ENCODE results near the gene PDGFB.

PDGFB gene

DNA sequence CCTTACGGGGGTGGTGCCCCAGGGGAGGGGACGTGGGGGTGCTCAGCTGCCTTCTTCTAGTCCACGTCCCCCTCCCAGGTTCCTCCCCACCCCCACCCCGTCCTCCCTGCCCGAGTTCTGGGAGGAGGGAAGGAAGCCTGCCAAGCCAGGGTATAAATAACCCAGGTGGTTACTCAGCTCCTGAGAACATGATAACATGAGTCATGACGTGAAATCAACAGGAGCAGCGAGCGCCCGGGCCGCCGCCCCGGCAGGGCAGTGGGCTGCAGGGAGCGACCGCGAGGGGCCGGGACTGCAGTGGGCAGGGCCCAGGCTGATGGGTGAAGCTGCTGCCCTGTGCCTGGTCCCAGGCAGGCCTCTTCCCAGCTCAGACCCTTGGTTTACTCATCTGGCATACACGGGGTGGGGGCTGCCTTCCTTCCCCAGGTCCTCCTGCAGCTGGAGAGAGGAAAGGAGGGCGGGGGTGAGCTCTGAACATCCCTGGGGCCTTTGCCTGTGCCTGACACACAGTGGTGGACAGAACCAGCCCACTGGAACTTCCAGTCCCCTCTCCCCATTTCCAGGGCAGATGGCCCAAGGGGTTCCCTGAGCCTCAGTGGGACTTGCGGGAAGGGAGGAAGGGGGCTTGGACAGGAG lies 8.8 kb upstream of the PDGFB start:
- peak; percentile 56 to 62 for DNase-seq

GRCh38 chr22:39252461-39253434 lies 8.0 kb upstream of the PDGFB start:
- DNase-seq = no peak

GRCh38 chr22:39251762-39252460 lies 7.1 kb upstream of the PDGFB start:
- no peak for DNase-seq

DNA sequence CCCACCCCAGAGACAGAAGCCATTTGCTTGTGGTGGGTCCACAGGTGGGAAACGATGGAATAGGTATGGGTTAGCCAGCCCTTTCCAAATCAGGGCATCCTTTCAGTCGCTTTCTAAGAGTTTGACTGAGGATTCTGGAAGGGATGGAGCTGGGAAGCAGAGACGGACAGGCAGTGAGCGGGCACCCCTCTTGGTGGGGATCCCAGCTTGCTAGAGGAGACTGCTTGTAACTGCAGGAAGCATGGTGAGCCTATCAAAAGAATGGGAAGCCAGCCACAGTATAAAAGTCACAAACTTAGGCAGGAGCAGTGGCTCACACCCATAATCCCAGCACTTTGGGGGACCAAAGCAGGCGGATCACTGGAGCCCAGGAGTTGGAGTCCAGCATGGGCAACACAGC lies 6.1 kb upstream of the PDGFB start:
- no peak for DNase-seq

DNA sequence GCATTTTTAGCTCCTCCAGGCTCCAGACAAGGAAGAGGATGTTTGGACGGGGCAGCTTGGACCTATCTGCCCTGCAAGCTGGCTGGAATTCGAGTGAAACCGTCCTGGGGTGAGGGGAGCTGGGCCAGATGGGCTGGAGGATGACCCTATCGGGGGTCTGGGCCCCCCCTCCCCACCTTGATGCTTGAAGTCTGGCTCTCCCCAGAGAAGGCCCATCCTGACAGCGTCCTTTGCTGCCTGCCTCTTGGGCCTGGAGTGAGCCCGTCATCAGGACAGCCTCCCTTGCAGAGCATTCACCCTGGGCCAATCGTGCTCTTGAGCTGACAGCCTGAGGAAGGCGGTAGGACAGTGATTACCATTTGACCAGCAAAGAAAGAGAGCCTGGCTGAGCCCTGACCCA lies 5.3 kb upstream of the PDGFB start:
- no peak for DNase-seq

DNA sequence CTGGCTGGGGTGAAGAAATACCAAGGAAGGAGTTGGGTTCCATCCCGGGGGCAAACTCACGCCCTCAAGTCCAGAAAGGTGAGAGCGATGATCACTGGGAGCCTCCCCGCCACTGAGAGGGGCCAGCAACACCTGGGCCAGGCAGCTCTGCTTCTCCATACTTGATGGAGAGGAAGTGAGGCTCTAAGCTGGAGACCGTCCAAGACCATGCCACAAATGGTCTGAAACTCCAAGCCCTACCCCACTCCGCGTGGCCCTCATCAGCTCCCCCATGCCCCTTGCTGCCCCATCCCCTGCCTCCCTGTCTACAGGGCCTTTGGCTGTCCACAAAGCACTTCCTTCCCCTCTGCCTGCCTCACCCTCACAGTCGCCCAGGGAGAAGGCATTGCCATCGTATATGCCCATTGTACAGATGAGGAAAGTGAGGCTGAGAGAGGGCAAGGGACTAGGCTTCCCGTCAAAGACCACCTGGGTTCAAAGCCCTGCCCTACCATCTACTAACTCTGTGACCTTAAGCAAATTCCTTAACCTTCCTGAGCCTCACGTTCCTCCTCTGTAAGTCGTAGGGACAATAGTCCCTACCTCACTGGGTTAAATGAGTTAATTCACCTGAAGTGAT lies 4.4 kb upstream of the PDGFB start:
- DNase-seq = no peak

- no peak for DNase-seq
These were observed 3.5 kb upstream of the PDGFB start for GRCh38 chr22:39248254-39248653.

- no peak for DNase-seq
These were observed 2.6 kb upstream of the PDGFB start for GRCh38 chr22:39247361-39247760.

GRCh38 chr22:39246690-39247332 lies 2.0 kb upstream of the PDGFB start:
- DNase-seq = no peak

DNA sequence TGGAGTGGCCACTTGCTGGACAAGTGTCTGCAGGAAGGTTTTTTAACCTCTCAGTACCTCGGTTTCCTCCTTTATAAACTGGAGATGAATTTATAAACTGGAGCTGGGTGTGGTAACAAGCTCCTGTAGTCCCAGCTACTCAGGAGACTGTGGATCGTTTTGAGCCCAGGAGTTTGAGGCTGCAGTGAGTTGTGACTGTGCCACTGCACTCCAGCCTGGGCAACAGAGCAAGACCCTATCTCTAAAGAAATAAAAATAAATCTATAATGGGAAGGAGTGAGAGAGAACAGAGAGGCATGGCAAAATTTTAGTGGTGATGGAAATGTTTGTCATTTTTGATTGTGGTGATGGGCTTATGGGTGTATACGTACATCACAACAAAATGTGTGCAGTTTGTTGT lies 1.4 kb upstream of the PDGFB start:
- DNase-seq = no peak

- DNase-seq = no peak
These were observed 603 bp upstream of the PDGFB start for GRCh38 chr22:39245130-39246039.

GRCh38 chr22:39244136-39244495 lies 666 bp downstream of the PDGFB start:
- DNase-seq = no peak

DNA sequence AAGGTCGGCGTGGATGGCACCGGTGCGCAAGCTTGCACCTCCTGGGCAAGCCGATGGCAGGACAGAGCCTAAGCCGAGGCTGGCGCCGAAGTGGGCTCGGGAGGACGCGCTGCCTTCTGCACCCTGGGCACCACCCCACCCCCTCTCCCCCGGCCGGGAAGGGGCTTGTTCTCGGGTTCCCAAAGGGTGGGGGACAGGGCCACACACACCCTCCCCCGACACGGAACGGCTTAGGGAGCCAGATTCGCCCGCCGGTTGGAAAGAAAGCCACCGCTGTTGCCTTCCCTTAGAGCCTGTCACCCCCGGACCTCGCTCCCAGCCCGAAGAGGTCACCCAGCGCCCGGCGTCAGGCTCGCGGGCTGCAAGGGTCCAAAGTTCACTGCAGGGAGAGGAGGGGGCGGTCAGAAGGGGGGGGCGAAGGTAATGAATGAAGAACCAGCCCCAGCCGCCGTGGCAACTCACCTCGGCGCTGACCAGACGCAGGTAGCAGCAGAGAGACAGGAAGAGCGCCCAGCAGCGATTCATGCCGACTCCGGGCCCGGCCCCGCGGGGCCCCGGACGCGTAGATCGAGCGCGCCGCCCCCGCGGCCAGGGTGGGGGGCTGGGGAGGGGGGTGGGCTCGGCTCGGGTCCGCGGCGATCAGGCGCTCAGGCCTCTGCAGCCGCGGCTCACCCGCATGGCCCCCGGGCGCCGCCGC lies 1.2 kb downstream of the PDGFB start:
- DNase-seq = no peak

DNA sequence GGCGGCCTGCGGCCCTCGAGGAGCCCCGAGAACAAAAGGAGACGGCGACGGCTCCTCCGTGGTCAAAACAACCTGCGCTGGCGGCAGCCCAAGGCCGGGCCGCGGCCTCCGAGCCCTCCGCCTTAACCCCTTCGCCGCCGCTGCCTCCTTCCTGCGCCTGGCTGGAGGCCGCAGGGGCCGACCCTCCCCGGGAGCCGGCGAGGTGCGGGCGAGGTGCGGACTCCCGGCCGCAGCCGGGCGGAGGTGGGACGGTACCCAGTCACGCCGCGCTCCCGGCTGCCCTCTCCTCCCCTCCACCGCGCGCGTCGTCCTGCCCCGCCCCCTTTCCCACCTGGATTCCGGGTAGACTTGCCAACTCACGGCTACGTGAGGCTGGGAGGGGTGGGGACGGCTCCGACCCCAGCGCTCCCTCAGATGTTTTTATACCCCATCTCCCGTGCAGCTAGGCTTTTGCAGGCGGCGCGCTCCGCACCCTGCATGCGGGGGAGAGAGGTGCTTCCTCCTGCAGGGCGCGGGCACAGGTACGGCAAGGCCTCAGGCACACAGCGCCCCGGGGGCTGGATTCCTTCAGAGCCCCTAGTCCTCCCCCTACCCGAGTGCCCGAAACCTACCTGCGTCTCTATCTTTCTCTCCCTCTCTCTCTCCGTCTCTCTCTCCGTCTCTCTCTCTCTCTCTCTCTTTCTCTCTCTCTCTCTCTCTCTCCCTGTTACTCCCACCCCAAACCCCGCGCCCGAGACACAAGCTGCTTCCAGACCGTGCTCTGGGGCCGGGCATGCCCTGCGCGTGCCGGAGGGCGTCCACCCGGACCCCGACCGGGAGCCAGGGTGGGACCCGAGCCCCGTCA lies 2.0 kb downstream of the PDGFB start:
- DNase-seq = peak; percentile 40 to 48

- no peak for DNase-seq
These were observed 2.8 kb downstream of the PDGFB start for GRCh38 chr22:39241794-39242594.

GRCh38 chr22:39240831-39241793 lies 3.7 kb downstream of the PDGFB start:
- DNase-seq = peak; percentile 66 to 76

DNA sequence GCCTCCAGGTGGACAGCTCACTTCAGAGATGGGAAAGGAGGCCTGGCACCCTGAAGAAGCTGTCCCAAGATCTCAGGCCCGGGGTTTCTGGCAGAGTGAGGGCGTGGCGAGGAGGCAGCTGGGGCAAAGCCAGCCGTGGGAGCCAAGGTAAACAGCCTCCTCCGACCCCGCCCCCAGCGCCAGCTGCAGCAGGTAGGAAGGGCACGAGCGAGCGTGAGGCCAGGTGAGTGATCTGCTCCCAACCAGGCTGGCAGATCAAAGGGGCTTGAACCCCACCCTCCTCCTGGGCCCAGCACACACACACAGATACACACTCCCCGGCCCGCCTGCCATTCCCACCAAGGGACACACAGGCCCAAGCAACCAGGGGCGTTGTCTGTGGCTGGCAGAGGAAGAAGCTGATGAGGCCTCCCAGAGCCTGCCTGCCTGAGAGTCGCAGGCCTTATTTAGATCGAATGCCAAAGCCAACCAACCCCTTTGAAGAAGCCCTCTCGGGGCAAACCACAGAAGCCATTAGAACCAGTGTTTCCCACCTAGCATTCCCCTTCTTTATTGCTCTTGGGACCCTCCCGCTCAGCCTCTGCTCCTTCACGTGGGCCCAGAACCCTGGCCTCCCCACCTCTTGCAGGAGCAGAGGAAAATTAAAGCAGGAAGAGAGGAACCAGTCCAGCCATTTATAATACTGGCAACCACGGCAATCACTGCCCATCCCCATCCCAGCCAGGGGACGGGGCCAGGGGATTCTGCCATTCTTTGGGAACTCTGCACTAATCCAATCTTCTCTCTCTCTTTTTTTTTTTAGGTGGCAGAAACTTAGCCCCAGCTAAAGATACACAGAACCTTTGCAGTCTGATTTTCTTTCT lies 5.0 kb downstream of the PDGFB start:
- no peak for DNase-seq
